GM18951 (cell line): ENCODE data around the gene GNG13.

ENCODE experiments used
- POLR2A ChIP-seq: IDR thresholded peaks from 4 replicates; pipeline ENCODE4 v1.6.1; 2011; ENCODE audit warnings: mild to moderate bottlenecking; ENCODE audit not compliant: insufficient read length, insufficient read depth; ENCODE audit errors: extremely low read depth
- in situ Hi-C: fragments of 300-500 bp; cut with MboI; formaldehyde crosslinking; loops from one replicate; pipeline ENCODE4 v1.12.0; 2022; ENCODE audit warnings: low sequenced_read_pairs, mixed read lengths, inconsistent platforms; ENCODE audit not compliant: unreplicated experiment

Gene GNG13

DNA sequence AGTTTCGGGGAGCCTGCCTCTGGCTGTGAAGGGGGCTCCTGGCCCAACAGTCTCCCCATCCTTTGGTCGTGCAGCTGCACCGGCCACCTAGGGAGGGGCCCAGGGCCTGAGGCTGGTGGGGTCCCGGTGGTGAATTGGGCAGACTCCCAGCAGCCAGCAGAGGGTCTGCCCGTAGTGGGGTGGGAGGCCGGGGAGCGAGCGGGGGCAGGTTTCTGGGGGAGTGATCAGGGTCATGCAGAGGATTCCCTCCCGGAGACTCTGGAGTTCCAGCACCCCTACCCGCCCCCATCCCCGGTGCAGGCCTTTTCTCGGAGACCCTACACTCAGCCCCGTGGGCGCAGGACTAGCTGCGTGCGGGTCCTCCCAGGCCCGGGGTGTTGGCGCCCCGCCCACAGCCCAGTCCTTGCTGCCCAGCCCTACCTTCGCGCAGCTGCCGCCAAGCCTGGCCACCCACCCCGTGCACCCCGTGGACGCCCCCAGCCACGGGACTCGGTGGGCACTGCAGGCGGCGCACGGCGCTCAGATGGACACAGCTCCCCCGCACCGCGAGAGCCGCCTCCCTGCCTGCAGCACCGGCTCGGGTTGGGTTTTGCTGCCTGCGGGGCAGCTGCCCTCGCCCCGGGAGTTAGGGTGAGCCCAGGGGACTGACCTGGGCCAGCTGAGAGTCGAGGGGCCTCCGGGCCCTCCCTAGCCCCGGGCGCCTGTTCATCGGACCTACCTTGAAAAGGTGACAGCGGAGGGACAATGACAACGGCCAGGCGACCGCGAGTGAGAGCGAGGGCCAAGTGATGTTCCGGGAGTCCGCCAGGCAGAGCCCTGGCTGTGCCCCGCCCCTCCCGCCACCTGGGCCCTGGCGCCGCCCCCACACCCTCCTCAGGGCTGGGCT, at the start of gene GNG13:
TSS of gene GNG13 (minus strand) at position 787 of the 886 bp plus-strand sequence. CDS start 1,657 bp downstream, outside the sequence.
- in situ Hi-C loops, result no loop called here

DNA sequence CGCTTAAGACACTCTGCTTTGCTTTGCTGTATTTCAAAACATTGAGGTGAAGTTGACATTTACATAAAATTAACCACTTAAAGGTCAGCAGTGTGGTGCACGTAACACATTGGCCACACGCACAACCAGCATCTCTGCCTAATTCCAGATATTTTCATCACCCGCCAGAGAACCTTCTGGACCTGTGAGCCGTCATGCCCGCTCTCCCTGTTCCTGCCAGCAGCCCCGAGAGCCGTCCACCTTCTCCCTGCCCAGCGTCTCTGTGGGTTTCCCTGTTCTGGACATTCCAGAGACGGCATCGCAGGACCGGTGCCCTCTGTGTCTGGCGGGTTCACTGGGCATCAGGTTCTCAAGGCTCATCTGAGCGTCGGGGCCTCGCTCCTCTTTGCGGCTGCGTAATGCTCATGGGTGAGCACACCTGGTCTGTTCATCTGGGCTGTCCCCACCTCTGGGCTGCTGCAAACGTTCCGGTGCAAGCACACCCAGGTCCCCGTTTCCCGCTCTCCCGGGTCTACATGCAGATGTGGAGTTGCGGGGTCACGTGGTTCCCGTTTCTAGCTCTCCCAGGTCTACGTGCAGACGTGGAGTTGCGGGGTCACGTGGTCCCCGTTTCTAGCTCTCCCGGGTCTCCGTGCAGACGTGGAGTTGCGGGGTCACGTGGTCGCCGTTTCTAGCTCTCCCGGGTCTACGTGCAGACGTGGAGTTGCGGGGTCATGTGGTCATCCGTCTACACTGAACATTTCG, 48.1 kb upstream of the GNG13 start:
- in situ Hi-C loops, result loop anchor here (25.0 kb wide), 1 partner anchor 214 kb away; the partner anchor contains the start of gene SSTR5
- TF ChIP-seq POLR2A, result no peak

More for the DNA sequence above, at the start of gene GNG13:
- TF ChIP-seq POLR2A, result no peak

DNA sequence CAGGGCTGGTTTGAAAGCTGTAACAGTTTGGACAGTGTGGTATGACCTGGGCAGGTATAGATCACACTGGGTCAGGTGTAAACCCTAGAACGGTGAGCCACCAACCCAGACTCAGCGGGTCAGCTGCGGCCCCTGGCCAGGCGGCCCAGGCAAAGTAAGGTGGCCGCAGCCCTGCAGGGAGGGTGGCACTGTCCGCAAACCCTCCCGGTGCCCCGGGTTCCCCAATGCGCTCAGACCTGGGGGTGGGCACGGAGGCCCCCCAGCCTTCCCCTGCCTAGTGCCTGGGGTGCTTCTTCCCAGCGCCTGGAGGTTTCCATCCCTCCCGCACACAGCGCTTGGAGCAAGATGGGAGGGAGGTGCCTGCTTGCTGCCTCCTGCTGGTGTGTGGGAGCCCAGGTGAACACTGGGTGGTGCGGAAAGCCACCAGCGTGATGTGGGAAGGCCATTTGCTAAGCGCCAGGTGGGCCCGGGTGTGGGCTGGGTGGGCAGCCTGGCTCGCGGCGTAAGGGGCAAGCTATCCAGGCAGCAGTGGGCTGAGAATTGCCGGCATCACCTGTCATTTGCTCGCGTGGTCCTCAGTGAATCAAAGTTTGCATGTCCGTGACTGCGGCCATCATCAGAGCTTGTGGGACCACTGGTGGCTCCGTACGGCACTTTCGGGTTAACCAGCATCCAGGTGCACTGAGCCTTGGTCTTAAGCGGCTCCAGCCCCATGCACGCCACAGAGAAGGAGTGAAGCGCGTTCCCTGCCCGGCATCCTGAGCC, 47.3 kb upstream of the GNG13 start:
- TF ChIP-seq POLR2A, result no peak
- in situ Hi-C loops, result loop anchor here (25.0 kb wide), 1 partner anchor 214 kb away; the partner anchor contains the start of gene SSTR5

DNA sequence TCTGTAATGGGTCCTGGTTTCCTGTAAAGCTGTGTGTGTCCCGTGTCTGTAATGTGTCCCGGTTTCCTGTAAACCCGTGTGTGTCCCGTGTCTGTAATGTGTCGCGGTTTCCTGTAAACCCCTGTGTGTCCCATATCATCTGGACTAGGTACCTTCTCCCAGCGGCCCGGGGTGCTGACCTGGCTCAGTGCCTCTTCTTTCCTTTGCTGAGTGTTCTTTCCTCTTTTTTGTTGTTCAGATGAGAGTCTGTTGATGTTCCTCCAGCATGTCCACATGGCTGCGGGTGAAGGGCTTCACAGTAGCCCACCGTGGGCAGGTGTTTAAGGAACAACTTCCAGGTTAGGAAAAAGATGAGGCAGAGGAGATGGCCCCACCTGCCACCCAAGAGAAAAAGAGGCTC, 46.6 kb upstream of the GNG13 start:
- in situ Hi-C loops, result loop anchor here (25.0 kb wide), 1 partner anchor 215 kb away; the partner anchor contains the start of gene SSTR5
- no peak for TF ChIP-seq POLR2A

DNA sequence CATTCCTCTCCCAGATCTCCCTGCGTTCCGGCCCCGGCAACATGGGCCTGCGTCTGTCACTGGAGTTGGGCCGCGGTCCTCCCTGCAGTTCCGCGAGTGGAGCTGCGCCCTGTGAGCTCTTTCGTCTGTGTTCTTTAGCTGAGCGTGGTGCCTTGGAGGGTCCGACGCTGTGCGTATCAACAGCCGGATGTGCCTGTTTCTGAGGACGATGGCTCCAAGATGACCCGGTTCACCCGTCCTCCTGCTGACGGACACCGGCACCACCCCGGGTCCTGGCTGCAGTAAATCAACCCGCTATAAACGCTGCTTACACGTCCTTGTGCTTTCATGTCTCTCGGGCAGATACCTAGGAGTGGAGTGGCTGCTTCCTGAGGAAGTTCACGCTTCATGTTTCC, 44.8 kb upstream of the GNG13 start:
- in situ Hi-C loops, result loop anchor here (25.0 kb wide), 1 partner anchor 217 kb away; the partner anchor contains the start of gene SSTR5
- no peak for TF ChIP-seq POLR2A

DNA sequence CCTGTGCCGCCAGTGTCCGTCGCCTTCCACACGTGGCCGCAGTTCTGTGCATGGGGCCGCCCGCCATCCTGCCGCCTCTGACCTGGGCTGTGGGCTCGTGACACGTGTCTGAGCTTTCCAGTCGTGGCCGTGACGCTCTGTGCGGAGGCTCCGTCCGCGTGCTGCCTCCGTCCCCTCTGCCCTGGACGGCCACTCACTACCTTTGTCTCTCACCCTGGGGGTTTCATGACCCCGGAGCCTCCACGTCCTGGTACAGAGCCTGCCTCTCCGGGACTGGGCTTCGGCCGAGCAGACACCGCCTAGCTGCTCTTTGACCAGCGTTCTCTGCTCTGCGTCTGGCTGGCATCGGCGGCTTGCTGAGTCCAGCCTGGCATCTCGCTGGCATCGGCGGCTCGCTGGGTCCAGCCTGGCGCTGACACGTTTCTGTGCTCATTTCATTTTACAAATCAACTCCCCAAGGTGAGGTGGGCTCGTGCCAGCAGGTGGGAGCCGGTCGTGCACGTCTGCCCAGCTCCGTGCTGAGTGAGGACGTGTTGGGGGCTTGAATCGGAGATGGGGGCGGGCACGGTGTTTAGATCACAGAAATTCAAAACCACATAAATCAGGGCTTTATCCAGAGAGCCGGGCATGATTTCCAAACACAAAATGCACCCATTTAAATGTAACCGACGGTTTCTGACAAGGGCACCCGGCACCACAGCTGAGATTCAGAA, 44.3 kb upstream of the GNG13 start:
- TF ChIP-seq POLR2A, result no peak
- in situ Hi-C loops, result loop anchor here (25.0 kb wide), 1 partner anchor 218 kb away; the partner anchor contains the start of gene SSTR5

GRCh38 chr16:843771-844170, 43.2 kb upstream of the GNG13 start:
- no peak for TF ChIP-seq POLR2A
- in situ Hi-C loops, result loop anchor here (25.0 kb wide), 1 partner anchor 219 kb away; the partner anchor contains the start of gene SSTR5

DNA sequence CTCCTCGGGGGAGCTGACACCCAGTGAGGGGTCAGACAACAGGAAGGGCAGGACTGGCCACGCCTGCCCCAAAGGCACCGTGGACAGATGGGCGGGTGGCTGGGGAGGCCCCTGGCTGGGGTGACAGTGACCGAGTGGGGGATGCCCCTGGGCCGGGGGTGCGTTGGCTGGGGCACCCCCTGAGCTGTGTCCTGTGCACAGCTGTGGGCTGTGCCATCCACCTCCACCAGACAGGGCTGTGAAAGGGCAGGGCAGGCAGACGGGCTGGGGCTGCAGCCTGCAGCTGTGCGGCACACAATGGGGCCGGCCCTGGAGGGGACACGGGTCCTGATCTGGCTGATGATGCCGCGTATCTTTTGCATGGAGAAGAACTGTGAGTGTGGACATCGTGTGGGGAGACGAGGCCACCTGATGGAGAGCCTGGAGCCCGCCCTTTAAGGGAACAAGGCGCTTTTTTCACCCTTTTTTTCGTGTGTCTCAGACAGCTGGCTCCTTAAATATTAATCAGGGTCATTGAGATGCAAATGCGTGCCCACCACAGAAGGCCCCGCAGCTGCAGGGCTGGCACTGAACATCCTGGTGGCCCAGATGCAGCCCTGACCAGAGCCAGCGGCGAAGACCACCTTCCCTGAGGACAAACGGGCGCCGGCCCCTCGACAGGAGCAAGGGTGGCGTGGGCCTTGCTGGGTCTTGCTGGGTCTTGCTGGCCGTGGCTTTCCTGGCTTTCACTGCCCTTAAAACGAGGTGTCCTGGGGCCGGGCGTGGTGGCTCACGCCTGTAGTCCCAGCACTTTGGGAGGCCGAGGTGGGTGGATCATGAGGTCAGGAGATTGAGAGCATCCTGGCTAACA, 42.4 kb upstream of the GNG13 start:
- in situ Hi-C loops, result loop anchor here (25.0 kb wide), 1 partner anchor 219 kb away; the partner anchor contains the start of gene SSTR5
- no peak for TF ChIP-seq POLR2A

DNA sequence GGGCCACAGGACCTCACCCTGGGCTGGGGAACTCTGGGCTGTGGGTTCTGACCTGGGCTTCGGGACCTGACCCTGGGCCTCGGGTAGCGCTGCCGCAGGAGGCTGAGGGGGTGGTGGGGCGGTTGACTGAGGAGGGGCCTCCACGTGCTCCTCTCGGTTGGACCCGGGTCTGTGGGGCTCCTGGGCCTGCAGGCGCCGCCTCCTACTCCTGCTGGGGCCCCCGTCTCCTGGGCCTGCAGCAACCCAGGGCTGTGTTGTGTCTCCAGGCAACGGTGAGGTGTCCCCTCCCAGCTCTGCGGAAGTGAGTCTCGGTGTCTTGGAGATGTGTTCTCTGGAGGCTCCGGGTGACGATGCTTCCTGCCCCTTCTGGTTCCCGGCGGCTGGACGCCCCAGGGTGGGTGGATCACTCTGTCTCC, 41.5 kb upstream of the GNG13 start:
- no peak for TF ChIP-seq POLR2A

DNA sequence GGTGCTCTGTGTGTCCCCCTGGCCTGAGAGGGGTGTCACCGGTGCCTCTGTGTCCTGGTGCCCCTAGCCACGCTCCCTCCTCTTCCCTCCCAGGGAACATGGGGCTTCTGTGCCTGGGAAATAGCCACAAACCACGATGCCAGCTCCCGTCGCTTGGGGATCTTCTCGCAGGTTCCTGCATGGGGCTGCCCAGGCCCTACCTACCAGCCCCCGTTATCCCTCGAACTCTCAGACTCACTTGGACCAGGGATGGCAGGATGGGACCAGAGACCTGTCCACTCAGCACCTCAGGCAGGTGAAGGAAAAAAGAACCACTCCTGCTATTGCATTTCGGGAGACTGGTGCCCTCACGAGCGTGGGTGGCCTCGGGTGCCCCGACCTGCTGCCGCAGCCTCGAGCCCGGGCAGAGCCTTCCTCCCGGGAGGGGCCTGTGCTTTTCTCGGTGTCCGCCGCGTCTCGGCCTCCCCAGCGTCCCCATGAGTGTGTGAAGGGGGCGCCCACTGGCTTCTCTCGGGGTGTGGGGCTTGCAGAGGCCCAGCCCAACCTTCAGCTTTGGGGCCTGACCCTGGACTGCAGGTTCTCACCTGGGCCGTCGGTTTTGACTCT, 41.0 kb upstream of the GNG13 start:
- in situ Hi-C loops, result loop anchor here (25.0 kb wide), 1 partner anchor 221 kb away; the partner anchor contains the start of gene SSTR5
- no peak for TF ChIP-seq POLR2A

More for the DNA sequence above, 41.5 kb upstream of the GNG13 start:
- in situ Hi-C loops, result loop anchor here (25.0 kb wide), 1 partner anchor 220 kb away; the partner anchor contains the start of gene SSTR5
